Skin of body (tissue), 2 donors: ENCODE measurements around the gene MAGEA9. TPM values are rescaled to one million over a fixed set of nuclear protein-coding genes. Genes with fewer than 3 reads are reported as not detected.
"Not testable (repeated sequence)": the region's sequence is repeated elsewhere in the genome, so short reads cannot be mapped to it uniquely, and the experiment has no call there.

ENCODE experiments used
- DNase-seq: peaks from one replicate; lab custom pipeline; 2025; lab: John Stamatoyannopoulos, UW
- total RNA-seq: library from RNA; depleted of rRNA; stranded (reverse); fragments of >200 nt; gene quantifications from one replicate; pipeline ENCODE4 v1.2.3, GENCODE V29; 2014

The MAGEA9 gene
- total RNA-seq = not detected

DNA sequence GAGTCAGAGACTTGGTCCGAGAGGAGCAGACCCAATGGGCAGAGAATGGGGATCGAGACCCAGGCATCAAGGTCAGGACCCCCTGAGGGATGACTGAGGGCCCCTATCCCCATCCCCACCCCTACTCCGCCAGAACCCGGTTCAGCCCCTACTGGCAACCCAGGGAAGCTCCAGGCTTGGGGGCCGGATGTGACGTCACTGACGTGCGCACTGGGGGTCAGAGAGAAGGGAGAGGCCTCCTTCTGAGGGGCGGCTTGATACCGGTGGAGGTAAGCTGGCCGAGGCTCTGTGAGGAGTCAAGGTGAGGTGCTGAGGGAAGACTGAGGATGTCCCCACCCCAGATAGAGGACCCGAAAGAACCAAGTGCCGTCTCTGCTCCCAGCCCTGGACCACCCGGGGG is at the start of gene MAGEA9:
MAGEA9 (plus strand) TSS at position 204 of the 400 bp plus-strand sequence. CDS start 4,281 bp downstream, outside the sequence.
- DNase-seq = not testable (repeated sequence)

DNA sequence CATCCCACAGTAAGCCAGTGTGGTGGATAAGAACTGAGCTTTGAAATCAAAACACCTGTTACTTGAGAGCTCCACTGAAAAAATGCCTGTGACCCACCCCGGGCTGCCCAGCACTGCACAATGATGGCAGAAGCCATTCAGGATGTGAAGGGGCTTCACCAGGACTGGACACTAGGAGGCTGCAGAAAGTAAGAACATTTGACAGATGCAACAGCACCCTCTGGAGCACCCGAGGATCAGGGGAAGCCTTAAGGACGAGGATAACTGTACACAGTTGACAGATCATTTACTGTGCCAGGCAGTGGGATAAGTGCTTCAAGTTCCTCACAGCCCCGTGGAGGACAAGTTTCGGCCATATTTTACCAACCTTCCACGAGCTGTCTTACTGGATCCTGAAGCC is 39.5 kb upstream of the MAGEA9 start:
- not testable (repeated sequence) for DNase-seq

GRCh38 chrX:149746390-149747007 is 35.2 kb upstream of the MAGEA9 start:
- DNase-seq = not testable (repeated sequence)

DNA sequence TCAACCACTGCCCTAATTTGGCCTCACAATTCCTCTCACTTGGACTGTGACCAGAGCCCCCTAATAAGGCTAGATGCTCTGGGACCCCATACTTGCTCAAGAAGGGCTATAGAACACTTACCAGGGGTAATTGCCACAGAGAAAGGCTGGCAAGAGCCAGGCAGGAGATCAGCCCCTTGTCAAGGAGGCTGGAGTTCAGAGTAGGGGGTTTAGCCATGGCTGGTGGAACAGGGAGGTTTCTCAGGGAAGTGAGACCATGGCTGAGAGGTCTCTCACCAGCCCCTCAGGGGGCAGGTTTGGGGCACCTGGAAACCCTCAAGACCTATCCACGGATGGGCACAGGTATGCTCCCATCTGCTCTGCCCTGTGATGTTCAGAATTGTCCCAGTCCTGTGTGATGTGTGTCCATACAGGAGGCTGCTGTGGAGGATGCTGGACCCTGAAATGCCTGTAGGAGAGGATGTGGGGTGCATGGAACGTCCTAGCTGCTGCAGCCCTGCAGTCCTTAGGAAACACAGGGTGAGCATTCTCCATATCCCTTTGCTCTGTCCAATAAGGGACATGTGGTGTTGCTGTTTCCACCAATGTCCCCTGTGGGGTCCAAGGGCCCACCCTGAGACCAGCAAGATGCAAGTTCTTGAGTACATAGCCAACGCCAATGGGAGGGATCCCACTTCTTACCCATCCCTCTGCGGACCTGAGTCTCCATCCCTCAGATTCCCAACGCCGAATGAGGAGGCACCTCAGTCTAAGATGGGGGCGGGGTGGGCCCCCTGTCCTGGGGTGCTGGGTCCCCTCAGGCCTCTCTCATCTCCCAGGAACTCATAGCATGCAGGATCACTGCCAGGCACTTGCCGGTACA is 24.3 kb upstream of the MAGEA9 start:
- DNase-seq = no peak

DNA sequence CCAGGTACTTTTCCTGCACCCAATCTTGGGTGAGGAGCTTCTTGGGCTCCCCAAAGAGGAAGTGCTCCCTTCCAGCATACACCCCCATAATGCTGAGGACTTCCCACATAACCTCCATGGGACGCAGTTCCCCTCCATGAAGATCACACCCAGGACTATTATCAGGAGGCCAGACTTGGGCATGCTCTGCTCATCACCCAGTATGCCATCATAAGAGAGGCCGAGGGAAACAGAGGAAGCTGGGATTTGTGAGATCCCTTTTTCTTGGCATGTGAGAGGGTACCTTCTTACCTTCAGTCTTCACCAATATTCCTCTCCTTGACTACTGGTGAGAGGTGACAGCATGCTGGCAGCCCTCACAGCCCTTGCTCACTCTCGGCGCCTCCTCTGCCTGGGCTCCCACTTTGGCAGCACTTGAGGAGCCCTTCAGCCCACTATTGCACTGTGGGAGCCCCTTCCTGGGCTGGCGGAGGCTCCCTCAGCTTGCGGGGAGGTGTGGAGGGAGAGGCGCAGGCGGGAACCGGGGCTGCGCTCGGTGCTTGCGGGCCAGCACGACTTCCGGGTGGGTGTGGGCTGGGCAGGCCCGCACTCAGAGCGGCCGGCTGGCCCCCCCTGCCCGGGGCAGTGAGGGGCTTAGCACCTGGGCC is 23.5 kb upstream of the MAGEA9 start:
- no peak for DNase-seq

DNA sequence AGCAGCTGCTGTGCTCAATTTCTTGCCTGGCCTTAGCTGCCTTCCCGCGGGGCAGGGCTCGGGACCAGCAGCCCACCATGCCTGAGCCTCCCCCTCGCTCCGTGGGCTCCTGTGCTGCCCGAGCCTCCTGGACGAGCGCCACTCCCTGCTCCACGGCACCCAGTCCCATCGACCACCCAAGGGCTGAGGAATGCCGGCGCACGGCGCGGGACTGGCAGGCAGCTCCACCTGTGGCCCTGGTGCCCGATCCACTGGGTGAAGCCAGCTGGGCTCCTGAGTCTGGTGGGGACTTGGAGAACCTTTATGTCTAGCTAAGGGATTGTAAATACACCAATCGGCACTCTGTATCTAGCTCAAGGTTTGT is 23.0 kb upstream of the MAGEA9 start:
- not testable (repeated sequence) for DNase-seq

DNA sequence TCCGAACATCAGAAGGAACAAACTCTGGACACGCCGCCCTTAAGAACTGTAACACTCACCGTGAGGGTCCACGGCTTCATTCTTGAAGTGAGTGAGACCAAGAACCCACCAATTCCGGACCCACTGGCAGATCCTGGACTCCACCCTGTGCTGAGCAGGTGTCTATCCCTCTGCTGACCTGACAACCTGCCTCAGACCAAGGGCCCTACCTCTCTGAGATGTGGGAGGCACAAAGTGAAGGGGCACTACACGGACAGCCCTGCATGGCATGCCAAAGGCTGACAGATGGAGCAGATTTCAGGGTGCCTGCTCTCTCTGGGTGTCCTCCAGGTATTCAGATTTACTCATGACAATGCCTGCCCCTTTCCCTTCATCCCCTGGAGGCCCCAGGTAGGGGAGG is 21.9 kb upstream of the MAGEA9 start:
- no peak for DNase-seq

GRCh38 chrX:149760965-149761364 is 20.8 kb upstream of the MAGEA9 start:
- no peak for DNase-seq

GRCh38 chrX:149761858-149762674 is 19.7 kb upstream of the MAGEA9 start:
- DNase-seq = not testable (repeated sequence)

DNA sequence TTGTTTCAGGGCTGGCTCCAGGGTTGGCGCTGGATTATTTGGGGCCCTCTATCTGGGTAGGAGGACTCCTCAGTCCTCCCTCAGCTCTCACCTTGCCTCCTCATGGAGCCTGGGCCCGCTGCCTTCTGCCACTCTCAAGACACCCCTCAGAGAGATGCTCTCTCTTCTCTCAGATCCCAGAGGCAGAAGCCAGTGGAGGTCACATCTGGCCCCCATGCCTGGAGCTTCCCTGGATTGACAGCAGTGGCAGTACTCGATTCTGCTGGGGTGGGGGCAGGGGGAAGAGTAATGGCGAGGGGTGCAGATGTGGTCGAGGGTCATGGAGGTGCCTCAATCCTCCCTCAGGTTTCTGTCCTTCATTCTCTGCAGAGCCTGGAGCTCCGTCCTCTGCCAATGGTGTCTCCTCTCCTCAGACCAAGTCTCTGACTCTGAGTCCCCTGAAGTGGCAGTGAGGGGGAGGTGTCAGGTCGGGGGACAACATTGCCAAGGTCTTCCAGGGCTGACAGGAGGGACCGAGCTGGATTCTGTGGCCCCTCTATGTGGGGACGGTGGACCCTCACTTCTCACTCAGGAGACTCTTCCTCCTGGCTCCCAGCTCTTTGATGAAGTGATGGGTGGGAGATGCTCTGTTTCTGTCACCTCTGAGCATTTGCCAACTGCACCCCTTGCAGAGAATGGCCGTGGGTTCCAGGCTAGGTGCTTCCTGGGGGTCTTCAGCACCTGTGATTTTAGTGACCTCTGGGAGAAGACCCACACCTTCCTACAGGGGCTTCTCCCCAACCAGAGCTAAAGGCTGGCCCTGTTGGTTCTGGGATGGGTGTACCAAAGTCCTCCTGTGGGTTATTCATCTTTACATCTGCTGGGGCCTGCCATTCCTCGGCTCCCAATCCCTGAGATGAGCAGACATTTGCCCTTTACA is 18.8 kb upstream of the MAGEA9 start:
- no peak for DNase-seq

DNA sequence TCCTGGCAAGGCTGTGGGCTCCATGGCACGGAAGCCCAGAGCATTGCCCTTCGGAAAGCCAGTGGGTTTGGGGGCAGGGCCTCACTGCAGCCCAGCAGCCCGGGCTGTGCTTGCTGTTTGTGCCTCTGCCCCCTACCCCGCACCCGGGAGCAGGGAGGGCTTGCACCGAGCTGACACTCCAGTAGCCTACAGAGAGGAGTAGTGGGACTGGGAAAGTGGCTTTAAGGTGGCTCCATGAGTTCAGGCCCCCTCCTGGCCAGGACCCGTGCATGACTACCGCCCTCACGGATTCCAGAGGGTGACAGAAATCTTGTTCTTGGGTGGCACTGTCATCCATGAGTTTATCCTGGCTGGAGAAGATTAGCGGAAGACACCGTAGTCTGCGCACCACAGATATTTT is 11.4 kb upstream of the MAGEA9 start:
- DNase-seq = not testable (repeated sequence)

- not testable (repeated sequence) for DNase-seq
Observed at GRCh38 chrX:149773026-149773425, 8.7 kb upstream of the MAGEA9 start.

DNA sequence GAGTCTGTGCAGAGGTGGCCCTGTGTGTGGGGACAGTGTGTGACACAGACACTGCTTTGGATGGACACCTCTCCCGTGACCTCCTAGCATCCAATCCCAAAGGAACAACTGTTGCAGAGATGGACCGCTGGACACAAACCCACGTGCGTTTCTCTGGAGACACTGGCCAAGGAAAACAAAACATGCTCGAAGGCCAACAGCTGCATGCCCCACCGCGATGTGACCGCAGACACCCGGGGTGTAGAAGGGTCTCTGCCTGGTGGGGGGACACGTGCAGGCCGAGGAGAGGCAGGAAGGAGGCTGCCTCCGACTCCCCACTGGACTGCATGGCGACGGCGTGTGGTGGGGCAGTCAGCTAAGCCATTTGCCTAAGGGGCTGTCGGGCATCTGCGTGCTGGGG is 8.0 kb upstream of the MAGEA9 start, which contains the start of gene HSFX1:
HSFX1 (plus strand) TSS at position 301 of the 400 bp plus-strand sequence. CDS start 614 bp downstream, outside the sequence.
- not testable (repeated sequence) for DNase-seq

DNA sequence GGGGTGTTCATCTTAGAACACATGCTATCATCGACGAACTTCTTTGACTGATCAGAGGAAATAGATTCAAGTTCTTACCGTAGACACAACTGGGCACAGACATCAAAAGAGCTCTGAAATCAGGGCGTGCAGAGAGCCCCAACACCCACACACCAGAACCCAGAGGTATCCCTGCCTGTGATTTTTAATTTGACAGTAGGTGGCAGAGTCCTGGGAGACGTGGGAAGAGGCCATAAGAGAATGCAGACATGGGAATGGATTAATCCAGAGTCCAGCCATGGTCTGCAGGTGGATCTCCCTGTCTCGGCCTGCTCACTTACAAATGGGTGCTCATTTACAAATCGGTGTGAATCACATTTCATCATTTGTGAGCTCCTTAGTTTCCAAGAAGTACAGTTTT is 3.7 kb upstream of the MAGEA9 start:
- DNase-seq = not testable (repeated sequence)

DNA sequence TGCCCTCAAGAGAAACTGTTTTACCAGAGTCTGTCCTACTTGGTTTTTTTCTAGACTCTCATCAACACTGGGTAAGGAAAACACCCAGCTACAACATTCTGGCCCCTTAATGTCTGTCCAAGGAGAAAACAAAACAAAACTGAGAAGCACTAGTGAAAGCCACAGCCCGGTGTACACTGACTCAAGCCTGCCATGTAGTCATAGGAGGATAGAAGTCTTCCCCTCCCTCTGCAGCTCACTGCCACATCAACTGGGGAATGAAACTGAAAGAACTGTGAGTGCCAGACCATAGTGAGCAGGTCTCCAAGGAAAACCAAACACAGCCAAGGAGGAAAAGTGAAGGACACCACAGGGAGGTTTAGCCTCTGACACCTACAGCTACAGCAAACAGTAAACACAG is 13.8 kb downstream of the MAGEA9 start:
- not testable (repeated sequence) for DNase-seq

- no peak for DNase-seq
Observed at GRCh38 chrX:149799095-149799714, 17.5 kb downstream of the MAGEA9 start.

- no peak for DNase-seq
Observed at GRCh38 chrX:149799938-149800337, 18.2 kb downstream of the MAGEA9 start.

- no peak for DNase-seq
Observed at GRCh38 chrX:149803458-149804062, 21.8 kb downstream of the MAGEA9 start.

DNA sequence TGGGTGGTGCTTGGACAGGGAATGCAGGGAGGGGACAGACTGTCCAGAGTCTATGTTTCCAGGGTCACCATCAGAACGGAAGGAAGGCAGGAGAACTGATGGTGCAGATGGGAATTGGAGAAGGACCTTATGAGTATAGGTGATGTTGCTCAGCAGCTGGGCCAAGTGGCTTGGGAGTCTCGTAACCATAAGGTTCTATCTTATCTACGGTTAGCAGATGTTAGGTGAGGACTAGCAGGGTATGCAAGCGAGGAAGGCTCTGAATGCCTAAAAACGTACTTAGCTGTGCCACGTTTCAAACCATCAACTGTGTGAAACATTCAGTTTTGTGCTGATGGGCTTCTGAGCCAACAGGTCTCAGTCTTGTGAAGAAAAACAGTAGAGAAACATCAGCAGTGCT is 22.4 kb downstream of the MAGEA9 start:
- no peak for DNase-seq
